PC-9 (cell line): Measurements from ENCODE around the gene ITGB3. TPM values are rescaled to one million over a fixed set of nuclear protein-coding genes. Genes with fewer than 3 reads are reported as not detected.

Experiments used
- BruUV-seq: library from RNA; stranded (reverse); fragments of 400-500 nt; replicated peaks from 2 replicates; lab custom pipeline; 2021; lab: Mats Ljungman, UMichigan
- CTCF ChIA-PET: fragments of 300-600 bp; sonication (Branson Sonifier 250); formaldehyde crosslinking; loops from one replicate; lab custom pipeline; 2022; ENCODE audit warnings: antibody characterized with exemption; lab: Charles Lee
- POLR2A ChIA-PET: fragments of 300-600 bp; sonication (Branson Sonifier 250); formaldehyde crosslinking; loops from one replicate; lab custom pipeline; 2022; ENCODE audit warnings: antibody characterized with exemption; ENCODE audit not compliant: unreplicated experiment; lab: Charles Lee
- DNase-seq, 2 experiments: peaks; one replicate each; pipeline versions ENCODE4 v3.0.0 to v3.0.0-alpha.2; 2015 to 2022; ENCODE audit warnings: mixed read lengths in 1 of 2
- H2AFZ ChIP-seq: fragments of 200-600 bp; sonication (generic); 2 replicates; pipeline ENCODE4 v1.8.1; 2017; ENCODE audit warnings: antibody characterized with exemption
- H3F3A ChIP-seq: fragments of 200-600 bp; sonication (generic); 2 replicates; pipeline ENCODE4 v1.8.1; 2017; ENCODE audit warnings: antibody characterized with exemption, mild to moderate bottlenecking, low read depth; ENCODE audit not compliant: insufficient read depth
- H3K27ac ChIP-seq: fragments of 200-600 bp; sonication (generic); 2 replicates; pipeline ENCODE4 v1.6.1; 2016; ENCODE audit warnings: mixed run types
- H3K27me3 ChIP-seq: fragments of 200-600 bp; sonication (generic); 2 replicates; pipeline ENCODE4 v1.6.1; 2016; ENCODE audit warnings: low read depth, mixed run types; ENCODE audit not compliant: insufficient read depth
- H3K36me3 ChIP-seq: fragments of 200-600 bp; sonication (generic); 2 replicates; pipeline ENCODE4 v1.6.1; 2016; ENCODE audit warnings: low read depth, mixed run types
- H3K4me1 ChIP-seq: fragments of 200-600 bp; sonication (generic); replicated peaks from 2 replicates; pipeline ENCODE4 v1.6.1; 2016; ENCODE audit warnings: mixed run types; ENCODE audit not compliant: insufficient read depth
- H3K4me2 ChIP-seq: fragments of 200-600 bp; sonication (generic); 2 replicates; pipeline ENCODE4 v1.6.1; 2017; ENCODE audit warnings: mixed run types
- H3K4me3 ChIP-seq: fragments of 200-600 bp; sonication (generic); 2 replicates; pipeline ENCODE4 v1.6.1; 2016; ENCODE audit warnings: mixed run types
- H3K79me2 ChIP-seq: fragments of 200-600 bp; sonication (generic); 2 replicates; pipeline ENCODE4 v1.6.1; 2017; ENCODE audit warnings: low read depth, mixed run types
- H3K9me2 ChIP-seq: fragments of 200-600 bp; sonication (generic); 2 replicates; pipeline ENCODE4 v1.8.1; 2017; ENCODE audit warnings: mild to moderate bottlenecking; ENCODE audit not compliant: insufficient read depth
- H3K9me3 ChIP-seq: fragments of 200-600 bp; sonication (generic); 2 replicates; pipeline ENCODE4 v1.8.1; 2016; ENCODE audit warnings: low read depth; ENCODE audit not compliant: insufficient read depth
- H4K20me1 ChIP-seq: fragments of 200-600 bp; sonication (generic); 2 replicates; pipeline ENCODE4 v1.8.1; 2017; ENCODE audit not compliant: insufficient read depth
- CTCF ChIP-seq: fragments of 200-600 bp; sonication (generic); conservative IDR thresholded peaks from 2 replicates; pipeline ENCODE4 v1.6.1; 2017; ENCODE audit warnings: mixed run types, antibody characterized with exemption, mild to moderate bottlenecking, moderate library complexity
- EZH2 ChIP-seq: fragments of 200-600 bp; sonication (generic); IDR thresholded peaks from 2 replicates; pipeline ENCODE4 v1.8.0; 2017; ENCODE audit warnings: antibody characterized with exemption, low read depth
- intact Hi-C: fragments of 100-400 bp; cut with micrococcal nuclease; formaldehyde crosslinking; loops from one replicate; pipeline ENCODE4 v1.10.0; 2022; ENCODE audit not compliant: unreplicated experiment
- total RNA-seq: library from RNA; stranded (reverse); gene quantifications from 2 replicates; pipeline ENCODE4 v1.2.3, GENCODE V29; 2021

ITGB3 gene
- total RNA-seq, 1 experiment from 2014 or later: 0.31 TPM

DNA sequence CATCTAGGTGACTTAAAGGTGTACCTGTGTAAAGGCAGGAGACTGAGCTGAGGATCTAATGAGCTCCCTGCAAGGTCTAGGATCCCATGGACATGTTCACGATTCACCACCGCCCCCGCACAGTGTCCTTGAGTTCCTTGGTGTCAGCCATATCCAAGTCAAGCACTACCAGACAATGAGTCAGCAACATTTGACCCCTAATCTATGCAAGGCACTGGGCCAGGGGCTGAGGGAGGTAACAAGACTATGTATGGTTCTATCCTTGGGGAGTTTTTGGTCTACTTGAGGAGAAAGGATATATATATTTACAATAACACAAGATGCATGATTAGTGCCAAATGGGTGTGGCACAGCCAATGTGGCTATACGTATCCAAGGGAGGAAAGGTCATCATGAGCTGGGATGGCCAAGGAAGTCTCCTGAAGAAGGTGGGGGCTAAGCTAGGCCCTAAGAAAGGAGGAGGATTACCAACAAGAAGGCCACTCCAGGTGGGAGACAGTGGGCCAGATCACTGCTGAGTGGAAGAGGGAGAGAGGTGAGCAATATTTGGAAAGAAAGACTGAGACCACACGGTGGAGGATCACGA is 35.0 kb downstream of the ITGB3 start:
- no peaks in the 10 kb centered on the region for H4K20me1 ChIP-seq
- no peak overlapping the region for H3K4me3 ChIP-seq
- intact Hi-C loops: no loop called here
- ChIA-PET POLR2A (no interaction called here), CTCF (no interaction called here)
- H3K36me3 ChIP-seq: no peaks in the 10 kb centered on the region
- no peaks in the 10 kb centered on the region for H3K79me2 ChIP-seq
- H3K27me3 ChIP-seq: no peaks in the 10 kb centered on the region
- no peak overlapping the region for H3K27ac ChIP-seq
- DNase-seq: peak in 1 of 2 experiments; percentile 40
- TF ChIP-seq CTCF: no peak
- TF ChIP-seq EZH2: no peak
- H3F3A ChIP-seq: 0 out of 2 replicates have a peak, but pooled peaks cover 10% of the 10 kb centered on the region
- H3K4me2 ChIP-seq: 0 out of 2 replicates have a peak overlapping the region, but pooled peaks have one; percentile 1
- peaks cover 27% of the 10 kb centered on the region for H3K4me1 ChIP-seq
- H3K9me2 ChIP-seq: no peaks in the 10 kb centered on the region; the same call in 1 of the 2 replicates
- no TSS peak for BruUV-seq
- no peaks in the 10 kb centered on the region for H3K9me3 ChIP-seq
- H2AFZ ChIP-seq: no peak overlapping the region

DNA sequence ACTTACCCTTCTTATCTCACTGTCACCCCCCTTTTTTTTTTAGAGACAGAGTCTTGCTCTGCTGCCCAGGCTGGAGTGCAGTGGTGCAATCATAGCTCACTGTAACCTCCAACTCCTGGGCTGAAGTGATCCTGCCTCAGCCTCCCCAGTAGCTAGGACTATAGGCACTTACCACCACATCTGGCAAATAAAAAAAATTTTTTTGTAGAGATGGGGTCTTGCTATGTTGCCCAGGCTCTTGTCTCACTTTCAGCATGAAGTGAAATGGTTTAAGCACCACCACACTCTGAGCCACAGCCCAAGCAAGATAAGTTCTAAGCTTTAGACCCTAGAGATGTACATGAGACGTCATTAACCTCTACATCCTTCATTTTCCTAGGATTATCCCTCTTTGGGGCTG is 35.7 kb downstream of the ITGB3 start:
- Histone ChIP-seq H2AFZ (no peak overlapping the region), H3K4me1 (peaks cover 27% of the 10 kb centered on the region), H3K36me3 (no peaks in the 10 kb centered on the region), H3F3A (0 out of 2 replicates have a peak, but pooled peaks cover 10% of the 10 kb centered on the region), H3K9me2 (no peaks in the 10 kb centered on the region), H3K79me2 (no peaks in the 10 kb centered on the region), H3K27ac (no peak overlapping the region), H3K9me3 (no peaks in the 10 kb centered on the region), H3K4me3 (no peak overlapping the region), H3K4me2 (no peak overlapping the region), H4K20me1 (no peaks in the 10 kb centered on the region), H3K27me3 (no peaks in the 10 kb centered on the region)
- intact Hi-C loops: no loop called here
- TF ChIP-seq EZH2 (no peak), CTCF (no peak)
- CTCF ChIA-PET: no interaction called here
- POLR2A ChIA-PET: interaction anchor here (0.6 kb wide), 1 partner anchor 1230 kb away, joined by 7 read pairs; no protein-coding TSS in a partner anchor
- no TSS peak for BruUV-seq
- no peak for DNase-seq

- Histone ChIP-seq H3K36me3 (no peaks in the 10 kb centered on the region), H3K27me3 (no peaks in the 10 kb centered on the region), H3K79me2 (no peaks in the 10 kb centered on the region), H3K9me3 (no peaks in the 10 kb centered on the region), H3K27ac (peak overlapping the region; percentile 3), H3K4me1 (peaks cover 27% of the 10 kb centered on the region), H3F3A (0 out of 2 replicates have a peak, but pooled peaks cover 10% of the 10 kb centered on the region), H3K9me2 (no peaks in the 10 kb centered on the region), H4K20me1 (no peaks in the 10 kb centered on the region), H3K4me2 (peak overlapping the region; percentile 15), H3K4me3 (no peak overlapping the region), H2AFZ (no peak overlapping the region)
- DNase-seq: no peak
- TF ChIP-seq EZH2: no peak
- TF ChIP-seq CTCF: no peak
- intact Hi-C loops: no loop called here
- POLR2A ChIA-PET: no interaction called here
- CTCF ChIA-PET: no interaction called here
- no TSS peak for BruUV-seq
Measured at GRCh38 chr17:47290870-47291241, 37.2 kb downstream of the ITGB3 start.
